Brain microvascular endothelial cell (primary cell): ENCODE data around the gene PTPN3.
A peak's percentile ranks its signal among the peaks of the same experiment; 100 is the strongest.

Experiments used
- DNase-seq: peaks from one replicate; pipeline ENCODE4 v3.0.0-alpha.2; 2020
- H3K27ac ChIP-seq: fragments of 250-450 bp; sonication (Bioruptor Pico); 2 replicates; pipeline ENCODE4 v1.5.1; 2020; ENCODE audit warnings: mild to moderate bottlenecking, moderate library complexity
- H3K27me3 ChIP-seq: fragments of 250-450 bp; sonication (Bioruptor Pico); replicated peaks from 2 replicates; pipeline ENCODE4 v1.5.1; 2020; ENCODE audit warnings: mild to moderate bottlenecking
- H3K36me3 ChIP-seq: fragments of 250-450 bp; sonication (Bioruptor Pico); replicated peaks from 2 replicates; pipeline ENCODE4 v1.5.1; 2020; ENCODE audit warnings: mild to moderate bottlenecking
- H3K4me3 ChIP-seq: 2 replicates; pipeline ENCODE4 v1.5.1; 2011; ENCODE audit warnings: low read depth, mild to moderate bottlenecking, control low read depth, low read length, moderate library complexity
- in situ Hi-C: cut with HindIII; loops from 2 replicates; pipeline ENCODE4 v1.10.0; 2017; ENCODE audit warnings: low sequenced_read_pairs, low pct_ligation_motif_present
- TF ChIP-seq, protein P1 (sequence below): IDR thresholded peaks from 2 replicates; pipeline ENCODE4 v1.5.1; 2011; ENCODE audit warnings: low read depth, mild to moderate bottlenecking, moderate library complexity, low read length, control low read depth, inconsistent platforms; ENCODE audit errors: missing control alignments

PTPN3 gene

DNA sequence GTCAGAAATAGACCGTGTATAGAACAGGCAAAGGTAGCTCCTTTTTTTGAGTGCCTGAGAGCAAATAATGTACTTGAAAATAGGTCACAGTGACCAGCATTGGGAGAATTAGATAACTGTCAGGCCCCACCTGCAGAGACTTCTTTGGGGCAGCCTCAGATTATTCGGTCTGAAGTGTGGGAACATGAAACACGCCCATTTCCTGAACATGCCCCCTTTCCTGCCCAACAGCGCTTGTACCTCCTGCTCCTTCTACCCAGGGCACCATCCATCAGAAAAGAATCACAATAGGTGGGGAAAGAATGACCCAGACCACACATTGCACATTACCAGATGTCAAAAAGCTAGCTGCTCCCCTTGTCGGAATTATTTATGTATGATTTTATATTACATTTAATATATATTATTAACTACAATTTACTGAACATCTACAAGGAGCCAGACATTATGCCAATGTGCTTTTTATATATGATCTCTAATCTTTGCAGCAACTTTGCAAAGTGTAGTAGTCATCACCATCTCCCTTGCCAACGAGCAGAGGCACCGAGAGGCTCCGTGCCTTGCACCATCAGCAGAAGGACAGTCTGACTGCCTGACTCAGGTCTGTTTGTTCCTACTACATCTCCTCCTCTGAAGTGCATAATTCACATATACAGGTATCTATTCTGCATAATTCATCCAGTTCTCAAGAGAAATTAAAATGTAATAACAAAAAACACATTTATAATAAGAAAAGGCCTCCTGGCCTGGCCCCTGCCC lies 39.5 kb downstream of the PTPN3 start:
- Histone ChIP-seq H3K27ac (no peak overlapping the region), H3K36me3 (no peaks in the 10 kb centered on the region), H3K27me3 (no peaks in the 10 kb centered on the region), H3K4me3 (no peak overlapping the region)
- TF ChIP-seq, protein P1, sequence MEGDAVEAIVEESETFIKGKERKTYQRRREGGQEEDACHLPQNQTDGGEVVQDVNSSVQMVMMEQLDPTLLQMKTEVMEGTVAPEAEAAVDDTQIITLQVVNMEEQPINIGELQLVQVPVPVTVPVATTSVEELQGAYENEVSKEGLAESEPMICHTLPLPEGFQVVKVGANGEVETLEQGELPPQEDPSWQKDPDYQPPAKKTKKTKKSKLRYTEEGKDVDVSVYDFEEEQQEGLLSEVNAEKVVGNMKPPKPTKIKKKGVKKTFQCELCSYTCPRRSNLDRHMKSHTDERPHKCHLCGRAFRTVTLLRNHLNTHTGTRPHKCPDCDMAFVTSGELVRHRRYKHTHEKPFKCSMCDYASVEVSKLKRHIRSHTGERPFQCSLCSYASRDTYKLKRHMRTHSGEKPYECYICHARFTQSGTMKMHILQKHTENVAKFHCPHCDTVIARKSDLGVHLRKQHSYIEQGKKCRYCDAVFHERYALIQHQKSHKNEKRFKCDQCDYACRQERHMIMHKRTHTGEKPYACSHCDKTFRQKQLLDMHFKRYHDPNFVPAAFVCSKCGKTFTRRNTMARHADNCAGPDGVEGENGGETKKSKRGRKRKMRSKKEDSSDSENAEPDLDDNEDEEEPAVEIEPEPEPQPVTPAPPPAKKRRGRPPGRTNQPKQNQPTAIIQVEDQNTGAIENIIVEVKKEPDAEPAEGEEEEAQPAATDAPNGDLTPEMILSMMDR, result no peak
- DNase-seq, result no peak
- in situ Hi-C loops, result no loop called here

DNA sequence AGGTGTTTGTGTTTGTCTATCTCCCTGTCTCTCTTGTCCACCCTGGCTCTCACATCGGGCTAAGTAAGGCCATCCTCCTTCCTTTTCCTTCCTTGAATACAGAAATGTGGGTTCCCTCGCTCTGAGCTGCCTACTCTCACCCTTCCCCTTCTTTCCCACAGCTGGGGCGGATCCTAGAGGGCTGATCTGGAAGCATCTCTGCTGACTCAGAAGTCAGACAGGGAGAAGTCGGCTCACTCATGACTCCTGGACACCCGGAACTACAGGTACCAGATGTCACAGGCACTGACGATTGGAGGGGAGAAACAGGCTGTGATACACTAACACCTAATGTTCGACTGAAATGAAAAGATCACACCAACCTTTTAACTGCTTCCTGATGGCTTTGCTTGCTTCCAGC lies 41.3 kb downstream of the PTPN3 start:
- in situ Hi-C loops, result no loop called here
- Histone ChIP-seq H3K4me3 (no peak overlapping the region), H3K36me3 (no peaks in the 10 kb centered on the region), H3K27me3 (no peaks in the 10 kb centered on the region), H3K27ac (no peak overlapping the region)
- no peak for DNase-seq
- TF ChIP-seq, protein P1, result no peak

- Histone ChIP-seq H3K27me3 (no peaks in the 10 kb centered on the region), H3K4me3 (no peak overlapping the region), H3K36me3 (no peaks in the 10 kb centered on the region), H3K27ac (no peak overlapping the region)
- DNase-seq, result no peak
- TF ChIP-seq, protein P1, result peak; percentile 13
- in situ Hi-C loops, result no loop called here
Observed at GRCh38 chr9:109455861-109456260, 42.2 kb downstream of the PTPN3 start.

DNA sequence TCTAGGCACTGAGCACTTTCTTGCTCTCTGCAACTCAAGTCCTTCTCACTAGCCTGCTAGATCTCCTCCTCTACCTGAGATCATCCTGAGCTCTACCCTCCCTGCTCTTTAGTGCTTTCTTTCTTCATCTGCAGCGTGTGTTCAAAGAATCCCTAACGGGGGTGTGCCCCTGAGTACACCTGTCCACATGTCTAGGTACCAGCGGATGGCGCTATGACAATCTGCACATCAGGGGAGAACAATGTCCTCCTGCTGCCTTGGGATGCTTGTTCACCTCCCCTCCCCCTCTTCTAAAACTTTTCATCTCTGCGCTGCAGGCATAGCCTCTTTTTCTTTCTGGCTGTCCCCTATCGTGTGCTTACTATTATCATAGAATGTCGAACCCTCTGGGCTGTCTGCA lies 42.7 kb downstream of the PTPN3 start:
- TF ChIP-seq, protein P1, result no peak
- H3K27me3 ChIP-seq, result no peaks in the 10 kb centered on the region
- in situ Hi-C loops, result no loop called here
- no peaks in the 10 kb centered on the region for H3K36me3 ChIP-seq
- no peak overlapping the region for H3K4me3 ChIP-seq
- DNase-seq, result no peak
- no peak overlapping the region for H3K27ac ChIP-seq

DNA sequence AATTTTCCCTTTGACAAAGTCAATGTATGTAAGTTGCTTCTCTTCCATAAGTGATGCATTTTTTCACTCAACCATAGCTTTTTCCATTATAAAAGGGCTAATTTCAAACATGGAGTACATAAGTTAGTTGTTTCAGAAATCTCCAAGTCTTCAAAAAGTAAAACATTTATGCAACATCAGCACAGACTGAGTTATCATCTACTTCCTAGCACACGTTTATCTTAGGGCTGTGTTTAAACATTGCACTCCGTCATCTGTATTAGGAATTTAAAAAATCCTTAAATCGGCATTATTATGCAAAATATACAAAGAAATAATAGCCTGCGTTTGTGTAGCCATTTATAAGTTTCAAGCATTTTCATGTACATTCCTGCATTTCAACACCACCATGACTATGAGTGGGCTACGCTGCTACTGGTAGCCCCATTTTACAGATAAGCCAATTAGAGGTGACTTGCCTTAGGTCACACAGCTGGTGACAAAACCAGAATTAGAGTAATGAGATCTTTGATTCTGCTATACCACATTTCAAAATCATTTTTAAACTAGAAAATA lies 43.4 kb downstream of the PTPN3 start:
- Histone ChIP-seq H3K27ac (no peak overlapping the region), H3K27me3 (no peaks in the 10 kb centered on the region), H3K4me3 (no peak overlapping the region), H3K36me3 (no peaks in the 10 kb centered on the region)
- TF ChIP-seq, protein P1, result no peak
- DNase-seq, result no peak
- in situ Hi-C loops, result no loop called here
